ENCODE measurements around the gene SLC35B1. TPM values are rescaled to one million over a fixed set of nuclear protein-coding genes. Genes with fewer than 3 reads are reported as not detected.

The SLC35B1 gene, protein sequence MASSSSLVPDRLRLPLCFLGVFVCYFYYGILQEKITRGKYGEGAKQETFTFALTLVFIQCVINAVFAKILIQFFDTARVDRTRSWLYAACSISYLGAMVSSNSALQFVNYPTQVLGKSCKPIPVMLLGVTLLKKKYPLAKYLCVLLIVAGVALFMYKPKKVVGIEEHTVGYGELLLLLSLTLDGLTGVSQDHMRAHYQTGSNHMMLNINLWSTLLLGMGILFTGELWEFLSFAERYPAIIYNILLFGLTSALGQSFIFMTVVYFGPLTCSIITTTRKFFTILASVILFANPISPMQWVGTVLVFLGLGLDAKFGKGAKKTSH
- total RNA-seq (2012; rRNA removed): 66.9 and 86.2 TPM in 2 replicates
- 65.5 and 66.4 TPM in 2 replicates for polyA plus RNA-seq (2012; rRNA removed)
- 39.6 and 67.3 TPM in 2 replicates for polyA plus RNA-seq (2012; cell fraction: cytosol; rRNA removed)
- 24.1 and 65.4 TPM in 2 replicates for polyA plus RNA-seq (2012; cell fraction: nucleus; rRNA removed; ENCODE audit: low replicate concordance)
- Bru-seq, nascent RNA: percentile 72 among the genes with signal in this experiment
- percentile 67 among the genes with signal in this experiment for BruChase-seq, experiment 1, labeled RNA remaining after a 6-hour chase
- BruChase-seq, experiment 2, labeled RNA remaining after a 2-hour chase: percentile 60 among the genes with signal in this experiment
- long read RNA-seq, transcript SLC35B1-209 (9 exons, 1,320 nt): minor isoform, 6 of 39 reads
- long read RNA-seq, transcript SLC35B1-220 (9 exons, 1,611 nt): major isoform, 23 of 39 reads
- long read RNA-seq, partial matches to known transcripts: 2 of 39 reads
- long read RNA-seq, other reads (novel, unspliced or antisense): 8 of 39 reads

DNA sequence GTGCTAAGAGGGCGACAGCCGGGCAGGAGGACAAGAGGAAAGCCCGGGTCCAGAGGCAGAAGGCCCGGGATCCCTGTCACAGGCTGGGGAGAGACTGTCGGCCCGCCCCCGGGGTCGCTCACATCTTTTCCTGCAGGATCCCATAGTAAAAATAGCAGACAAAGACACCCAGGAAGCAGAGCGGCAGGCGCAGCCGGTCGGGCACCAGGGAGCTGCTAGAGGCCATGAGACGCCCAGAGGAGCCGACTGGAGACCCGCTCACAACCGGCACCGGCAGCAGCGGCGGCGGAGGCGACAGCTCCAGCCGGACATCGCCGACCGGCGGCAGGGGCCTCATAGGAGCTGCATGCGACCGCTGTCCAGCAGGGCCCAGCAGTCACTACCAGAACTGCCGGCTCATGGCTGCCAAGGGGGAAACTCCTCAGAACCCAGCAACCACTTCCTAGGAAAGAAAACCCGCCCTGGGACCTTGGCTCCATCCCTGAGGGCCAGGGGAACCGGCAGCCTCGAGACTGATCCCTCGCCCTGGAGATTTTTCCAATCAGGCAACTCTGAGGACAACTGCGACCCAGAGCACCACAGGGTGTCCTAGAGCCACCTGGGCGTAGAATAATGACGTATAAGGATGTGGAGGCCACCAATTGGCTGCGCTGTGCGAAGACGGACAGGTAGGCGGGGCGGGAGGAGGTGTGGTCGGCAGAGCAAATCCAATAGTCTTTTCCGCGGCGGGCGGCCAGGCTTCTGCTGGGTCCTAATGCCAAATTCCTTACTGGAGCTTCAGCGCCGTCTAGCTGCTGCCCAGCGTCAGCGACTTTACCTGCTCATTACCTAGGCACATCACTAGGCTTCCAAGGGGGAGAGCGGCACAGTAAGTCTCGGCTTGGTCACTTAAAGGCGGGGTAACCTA is at the start of gene SLC35B1:
Gene SLC35B1, minus strand, starts transcription at position 357 of the 907 bp plus-strand sequence. Its CDS starts 131 bp downstream, at position 226.
- peak within 1 kb of the TSS; percentile 98 for H4K5ac ChIP-seq (ENCODE audit: low read depth, low read length)
- peak within 1 kb of the TSS; percentile 95 for H4K91ac ChIP-seq (ENCODE audit: insufficient read depth, low read depth, low read length)
- peak within 1 kb of the TSS; percentile 89 for H3K4ac ChIP-seq (ENCODE audit: low read depth, low read length)
- peak within 1 kb of the TSS; percentile 88 for H2AK9ac ChIP-seq (replicated peaks; ENCODE audit: low read depth, low read length, poor library complexity)
- H3K4me3 ChIP-seq (ENCODE audit: insufficient read depth, low read depth, low read length): peak within 1 kb of the TSS; percentile 80
- ATAC-seq (ENCODE audit: low read depth) (peak; percentile 100), DNase-seq (peak; percentile 99)
- no peaks in the 10 kb centered on the region for H3K27me3 ChIP-seq (ENCODE audit: control insufficient read depth, insufficient read depth, low read length)
- BruUV-seq (replicated peaks): TSS peak; percentile 64
- H3K9me1 ChIP-seq (ENCODE audit: insufficient read depth, low read length): peaks cover 7% of the 10 kb centered on the region; the same call in 1 of the 2 replicates
- intact Hi-C loops (cut with micrococcal nuclease) (loop anchor here (1.0 to 2.0 kb wide), 3 partner anchors 71 to 143 kb away; partner anchors contain the start of gene KAT7), dilution Hi-C loops (cut with HindIII; ENCODE audit: low sequenced_read_pairs, unreplicated experiment) (no loop called here), in situ Hi-C loops (cut with MboI; ENCODE audit: low sequenced_read_pairs) (loop anchor here (5.0 to 10.0 kb wide), 2 partner anchors 139 to 287 kb away; partner anchors contain the start of genes DLX3 and TAC4)
- H2AFZ ChIP-seq (replicated peaks; ENCODE audit: low read length, poor library complexity): peak within 1 kb of the TSS; percentile 96
- H3K23ac ChIP-seq (ENCODE audit: low read depth, low read length): peak within 1 kb of the TSS; percentile 67; the same call in 1 of the 2 replicates
- H3K56ac ChIP-seq (ENCODE audit: extremely low read depth, insufficient read depth, low read length): peak within 1 kb of the TSS; percentile 95
- ChIA-PET POLR2A (ENCODE audit: unreplicated experiment) (no interaction called here), CTCF (interaction anchor here (0.7 to 1.5 kb wide), 6 partner anchors 9 to 150 kb away, joined by 3 to 5 read pairs (median 3); no protein-coding TSS in a partner anchor)
- H2BK20ac ChIP-seq (ENCODE audit: low read depth, low read length): peak within 1 kb of the TSS; percentile 78; the same call in 1 of the 2 replicates
- H2AK5ac ChIP-seq (ENCODE audit: low read depth, low read length): peak within 1 kb of the TSS; percentile 44
- H3K79me1 ChIP-seq (ENCODE audit: low read depth in 1 of 2, low read length in 2 of 2): peaks cover 26 to 35% of the 10 kb centered on the region in 2 experiments
- H3K36me3 ChIP-seq (ENCODE audit: control insufficient read depth, insufficient read depth, low read length): peaks cover 25% of the 10 kb centered on the region
- H4K8ac ChIP-seq (ENCODE audit: low read depth in 2 of 2, low read length in 2 of 2): peak within 1 kb of the TSS; percentile 53 to 99
- H2BK120ac ChIP-seq (ENCODE audit: low read depth, low read length): peak within 1 kb of the TSS; percentile 88; the same call in 1 of the 2 replicates
- H2BK5ac ChIP-seq (ENCODE audit: low read depth, low read length, poor library complexity, severe bottlenecking): peak within 1 kb of the TSS; percentile 95
- no peaks in the 10 kb centered on the region for H3K9me3 ChIP-seq (ENCODE audit: control insufficient read depth, insufficient read depth, low read length)
- H3K18ac ChIP-seq (ENCODE audit: low read depth, low read length): peak within 1 kb of the TSS; percentile 65
- WGBS, 2 experiments (ENCODE audit: extremely low coverage in 2 of 2, insufficient read length in 1 of 2): 0% methylated on average over 17 of the region's 53 CpGs; no CpG with 5 or more reads in 1 of the 2 experiments
- H3K14ac ChIP-seq (replicated peaks; ENCODE audit: low read depth, low read length): peak within 1 kb of the TSS; percentile 95
- peak within 1 kb of the TSS; percentile 100 for H3K4me2 ChIP-seq (ENCODE audit: low read depth, low read length)
- peak within 1 kb of the TSS; percentile 95 for H3K27ac ChIP-seq (ENCODE audit: insufficient read depth, low read length)
- peaks cover 5% of the 10 kb centered on the region for H3K4me1 ChIP-seq (ENCODE audit: control insufficient read depth, insufficient read depth, low read length)
- H4K20me1 ChIP-seq (ENCODE audit: insufficient read depth, low read length): no peaks in the 10 kb centered on the region
- peak within 1 kb of the TSS; percentile 87; the same call in 1 of the 3 replicates for H2BK15ac ChIP-seq (ENCODE audit: low read depth, low read length)
- peak within 1 kb of the TSS; percentile 81 for H3K9ac ChIP-seq (ENCODE audit: low read depth, low read length)
- TF ChIP-seq CEBPB (IDR thresholded peaks at IDR 0.05; ENCODE audit: low read depth, low read length): no peak
- peak; percentile 31; the same call in 1 of the 2 replicates for TF ChIP-seq USF2 (IDR thresholded peaks at IDR 0.05; ENCODE audit: low read depth, low read length)
- TF ChIP-seq ELK1 (IDR thresholded peaks at IDR 0.05; ENCODE audit: borderline replicate concordance, low read depth, low read length): no peak
- TF ChIP-seq MAFK (IDR thresholded peaks at IDR 0.05; ENCODE audit: low read depth, low read length): no peak
- TF ChIP-seq POLR2A (IDR thresholded peaks at IDR 0.05; ENCODE audit: low read depth, low read length): peak; percentile 82
- TF ChIP-seq MXI1 (IDR thresholded peaks at IDR 0.05; ENCODE audit: borderline replicate concordance, low read depth, low read length): peak; percentile 87; the same call in 1 of the 2 replicates
- TF ChIP-seq CTCF (conservative IDR thresholded peaks at IDR 0.05; ENCODE audit: low read depth, low read length): peak; percentile 88
- no peak for TF ChIP-seq RCOR1 (IDR thresholded peaks at IDR 0.05; ENCODE audit: insufficient replicate concordance, low read length)
